ENCODE measurements around the gene DCP1B.

Gene DCP1B

DNA sequence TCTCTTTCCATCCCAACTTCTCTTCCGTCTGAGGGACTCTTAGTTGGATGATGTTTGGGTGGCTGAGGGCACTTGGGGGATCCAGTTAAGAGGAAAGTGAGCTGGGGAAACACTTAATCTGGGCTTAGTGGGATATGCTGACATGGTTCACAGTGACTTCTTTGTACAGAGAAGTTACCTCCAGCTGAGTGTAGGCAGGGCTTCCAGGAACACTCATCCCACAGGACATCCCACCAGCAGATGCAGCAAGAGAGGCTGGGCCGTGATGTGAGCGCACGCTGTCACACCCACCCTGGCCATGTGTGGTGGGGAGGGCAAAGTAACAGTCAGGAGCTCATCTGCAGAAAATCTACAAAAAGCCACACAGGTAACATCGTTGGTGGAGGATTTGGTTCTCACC, 85.0 kb downstream of the DCP1B start:
- no peak overlapping the region for H3K27ac ChIP-seq (ENCODE audit: low read depth, low read length, severe bottlenecking)
- WGBS, 2 experiments (ENCODE audit: insufficient coverage in 2 of 2): 83 to 97% methylated on average over 4 to 5 of the region's 5 CpGs

DNA sequence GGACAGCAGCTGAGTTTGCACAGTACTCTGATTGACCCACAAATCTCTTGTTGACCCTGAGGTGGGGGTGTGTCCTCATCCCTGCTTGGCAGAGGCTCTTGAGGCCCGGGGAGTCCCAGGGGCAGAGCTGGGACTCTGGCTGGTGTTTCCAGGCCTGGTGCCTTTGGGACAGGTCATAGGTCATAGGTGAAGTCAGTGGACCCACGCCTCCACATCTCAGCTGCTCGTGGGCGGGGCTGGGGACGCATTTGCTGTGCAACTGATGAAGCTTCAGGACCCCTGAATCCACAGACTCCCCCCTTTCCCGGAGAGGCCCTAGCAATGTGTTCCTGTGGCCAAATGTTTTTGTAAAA, 85.4 kb downstream of the DCP1B start:
- H3K36me3 ChIP-seq (ENCODE audit: control insufficient read depth, insufficient read depth, low read length): no peaks in the 10 kb centered on the region
- no peak overlapping the region for H3K4me3 ChIP-seq (ENCODE audit: extremely low read depth, insufficient read depth, low read length, poor library complexity, severe bottlenecking)
- no peaks in the 10 kb centered on the region for H3K9me3 ChIP-seq (ENCODE audit: control insufficient read depth, low read length)
- H3K4me1 ChIP-seq (ENCODE audit: control insufficient read depth, insufficient read depth, low read length, poor library complexity, severe bottlenecking): no peaks in the 10 kb centered on the region
- 90% methylated on average over 5 of the region's 6 CpGs; no CpG with 5 or more reads in 1 of the 2 experiments for WGBS, 2 experiments (ENCODE audit: insufficient coverage in 2 of 2)
- H3K27ac ChIP-seq (ENCODE audit: low read depth, low read length, severe bottlenecking): no peak overlapping the region

More for the DNA sequence above, 85.0 kb downstream of the DCP1B start:
- Histone ChIP-seq H3K4me1 (ENCODE audit: control insufficient read depth, insufficient read depth, low read length, poor library complexity, severe bottlenecking) (no peaks in the 10 kb centered on the region), H3K9me3 (ENCODE audit: control insufficient read depth, low read length) (no peaks in the 10 kb centered on the region), H3K36me3 (ENCODE audit: control insufficient read depth, insufficient read depth, low read length) (no peaks in the 10 kb centered on the region), H3K4me3 (ENCODE audit: extremely low read depth, insufficient read depth, low read length, poor library complexity, severe bottlenecking) (no peak overlapping the region)

DNA sequence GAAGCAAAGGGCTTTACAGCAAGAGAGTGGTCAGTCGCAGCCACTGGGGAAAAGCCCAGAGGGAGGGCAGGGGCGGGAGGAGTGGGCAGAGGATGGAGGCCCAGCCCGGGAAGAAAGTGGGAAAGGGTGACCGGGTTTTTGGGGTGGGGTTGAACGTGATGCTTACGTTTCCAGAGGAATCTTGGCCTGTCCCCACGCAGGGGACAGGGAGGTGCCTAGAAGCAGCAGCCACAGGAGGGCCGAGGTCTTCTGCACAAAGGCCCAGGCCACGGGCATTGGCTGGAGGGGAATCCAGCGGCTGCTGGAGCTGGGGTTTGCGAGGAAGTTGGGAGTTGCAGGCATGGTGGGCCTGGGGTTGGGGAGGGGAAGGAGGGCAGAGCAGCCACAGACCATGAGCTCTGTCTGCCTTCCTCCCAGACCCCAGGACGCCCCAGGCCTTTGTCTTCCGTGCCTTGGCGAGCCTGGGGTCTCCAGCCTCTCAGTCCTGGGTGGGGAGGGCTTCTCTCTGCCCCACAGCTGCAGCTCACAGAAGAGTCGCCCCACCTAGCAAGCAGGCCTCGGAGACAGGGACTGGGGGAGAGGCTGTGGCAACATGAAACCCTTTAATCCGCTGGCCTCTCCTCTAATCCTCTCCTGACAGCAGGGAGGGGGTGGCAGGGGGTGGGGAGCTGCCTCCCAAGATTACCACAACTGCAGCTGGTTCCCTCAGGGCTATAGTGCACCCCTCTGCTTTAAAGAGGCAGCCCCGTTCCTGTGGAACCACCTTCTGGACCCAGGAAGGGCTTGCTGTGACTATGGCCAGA, 86.0 kb downstream of the DCP1B start, which contains the start of gene CACNA2D4:
CACNA2D4 (minus strand) TSS at position 572 of the 803 bp plus-strand sequence; CDS start at position 393, 179 bp downstream.
- Histone ChIP-seq H3K36me3 (ENCODE audit: control insufficient read depth, insufficient read depth, low read length) (no peaks in the 10 kb centered on the region), H3K4me1 (ENCODE audit: control insufficient read depth, insufficient read depth, low read length, poor library complexity, severe bottlenecking) (no peaks in the 10 kb centered on the region), H3K4me3 (ENCODE audit: extremely low read depth, insufficient read depth, low read length, poor library complexity, severe bottlenecking) (no peak within 1 kb of the TSS), H3K9me3 (ENCODE audit: control insufficient read depth, low read length) (no peaks in the 10 kb centered on the region), H3K27ac (ENCODE audit: low read depth, low read length, severe bottlenecking) (no peak within 1 kb of the TSS)
- 75 to 78% methylated on average over 14 to 17 of the region's 18 CpGs for WGBS, 2 experiments (ENCODE audit: insufficient coverage in 2 of 2)

DNA sequence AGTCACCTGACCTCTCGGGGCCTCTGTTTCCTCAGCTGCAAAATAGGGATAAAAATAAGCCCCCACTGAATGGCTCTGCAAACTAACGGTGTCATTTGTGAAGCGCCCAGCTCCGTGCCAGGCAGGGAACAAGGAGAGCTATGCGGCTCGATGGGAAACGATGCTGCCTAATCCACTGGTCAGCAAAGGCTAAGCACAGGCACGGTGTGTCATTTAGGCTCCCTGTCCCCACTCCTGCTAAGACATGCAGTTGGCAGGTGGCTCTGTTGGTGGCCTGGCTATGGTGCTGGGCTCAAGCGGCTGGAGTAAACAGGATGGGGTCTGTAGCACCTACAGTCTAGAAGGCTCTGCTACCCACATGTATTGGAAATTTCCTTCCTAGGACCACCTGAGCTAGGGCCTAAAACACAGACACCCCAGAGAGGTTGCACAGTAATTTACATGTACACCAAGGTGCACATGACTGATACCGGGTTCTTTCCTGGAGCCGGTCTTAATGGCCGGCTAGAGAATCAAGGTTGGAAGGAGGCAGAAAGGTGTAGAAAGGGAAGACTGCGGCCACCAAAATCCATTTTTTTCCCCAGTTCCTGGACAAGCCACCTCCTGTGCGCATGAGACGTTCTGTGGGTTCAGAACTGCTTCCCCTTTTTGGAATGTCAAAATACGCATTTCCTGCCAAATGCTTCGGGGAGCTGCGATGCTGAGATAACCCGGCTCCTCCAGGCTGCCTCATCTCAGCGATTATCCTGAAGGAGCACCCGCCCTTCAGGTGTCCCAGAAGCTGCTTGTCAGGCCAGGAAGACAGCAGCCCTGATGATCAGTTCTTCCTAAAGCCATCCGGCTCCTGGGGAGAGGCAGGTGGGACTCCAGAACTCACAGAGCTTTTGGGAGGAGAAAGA, 86.8 kb downstream of the DCP1B start:
- no peaks in the 10 kb centered on the region for H3K36me3 ChIP-seq (ENCODE audit: control insufficient read depth, insufficient read depth, low read length)
- H3K4me3 ChIP-seq (ENCODE audit: extremely low read depth, insufficient read depth, low read length, poor library complexity, severe bottlenecking): no peak overlapping the region
- H3K27ac ChIP-seq (ENCODE audit: low read depth, low read length, severe bottlenecking): no peak overlapping the region
- H3K9me3 ChIP-seq (ENCODE audit: control insufficient read depth, low read length): no peaks in the 10 kb centered on the region
- 89 to 95% methylated on average over 17 of the region's 22 CpGs for WGBS, 2 experiments (ENCODE audit: insufficient coverage in 2 of 2)
- H3K4me1 ChIP-seq (ENCODE audit: control insufficient read depth, insufficient read depth, low read length, poor library complexity, severe bottlenecking): peaks cover 6% of the 10 kb centered on the region

DNA sequence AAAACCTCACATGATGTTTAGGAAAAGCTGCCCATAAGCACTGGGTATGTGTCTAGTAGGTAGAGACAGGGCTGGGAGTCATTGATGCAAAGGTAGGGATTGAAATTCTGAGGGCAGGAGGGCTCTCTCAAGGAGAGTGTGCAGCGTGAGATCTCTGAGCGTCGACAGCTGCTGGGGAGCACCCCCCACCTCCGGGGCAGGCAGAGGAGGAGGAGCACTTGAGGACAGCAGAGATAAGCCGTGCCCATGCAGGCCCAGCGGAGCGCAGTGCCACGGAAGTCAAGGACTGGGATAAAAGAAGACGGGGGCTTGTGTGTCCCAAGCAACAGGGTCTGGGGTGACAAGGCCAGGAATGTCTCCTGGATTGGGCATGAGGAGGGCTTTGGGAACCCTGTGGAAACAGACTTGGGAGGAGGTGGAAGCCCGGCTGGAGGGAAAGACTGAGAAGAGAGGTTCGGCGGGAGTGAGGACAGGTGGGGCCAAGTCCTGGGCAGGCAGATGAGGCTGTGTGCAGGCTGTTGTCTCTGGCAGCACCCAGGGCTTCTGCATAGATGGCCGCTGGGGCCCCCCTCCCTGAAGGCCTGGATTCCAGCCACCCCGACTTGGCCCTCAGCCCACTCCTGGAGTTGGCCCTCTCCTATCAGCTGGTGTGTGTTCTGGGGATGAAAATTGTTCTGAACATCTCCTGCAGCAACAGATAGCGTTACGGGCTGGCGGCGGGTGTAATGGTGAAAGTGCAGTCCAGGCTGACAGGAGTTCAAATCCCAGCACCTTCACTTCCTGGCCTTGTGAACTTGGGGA, 87.7 kb downstream of the DCP1B start:
- 91 to 94% methylated on average over 14 to 17 of the region's 18 CpGs for WGBS, 2 experiments (ENCODE audit: insufficient coverage in 2 of 2)
- H3K27ac ChIP-seq (ENCODE audit: low read depth, low read length, severe bottlenecking): no peak overlapping the region
- no peaks in the 10 kb centered on the region for H3K36me3 ChIP-seq (ENCODE audit: control insufficient read depth, insufficient read depth, low read length)
- peaks cover 9% of the 10 kb centered on the region for H3K4me1 ChIP-seq (ENCODE audit: control insufficient read depth, insufficient read depth, low read length, poor library complexity, severe bottlenecking)
- H3K9me3 ChIP-seq (ENCODE audit: control insufficient read depth, low read length): no peaks in the 10 kb centered on the region
- H3K4me3 ChIP-seq (ENCODE audit: extremely low read depth, insufficient read depth, low read length, poor library complexity, severe bottlenecking): no peak overlapping the region

DNA sequence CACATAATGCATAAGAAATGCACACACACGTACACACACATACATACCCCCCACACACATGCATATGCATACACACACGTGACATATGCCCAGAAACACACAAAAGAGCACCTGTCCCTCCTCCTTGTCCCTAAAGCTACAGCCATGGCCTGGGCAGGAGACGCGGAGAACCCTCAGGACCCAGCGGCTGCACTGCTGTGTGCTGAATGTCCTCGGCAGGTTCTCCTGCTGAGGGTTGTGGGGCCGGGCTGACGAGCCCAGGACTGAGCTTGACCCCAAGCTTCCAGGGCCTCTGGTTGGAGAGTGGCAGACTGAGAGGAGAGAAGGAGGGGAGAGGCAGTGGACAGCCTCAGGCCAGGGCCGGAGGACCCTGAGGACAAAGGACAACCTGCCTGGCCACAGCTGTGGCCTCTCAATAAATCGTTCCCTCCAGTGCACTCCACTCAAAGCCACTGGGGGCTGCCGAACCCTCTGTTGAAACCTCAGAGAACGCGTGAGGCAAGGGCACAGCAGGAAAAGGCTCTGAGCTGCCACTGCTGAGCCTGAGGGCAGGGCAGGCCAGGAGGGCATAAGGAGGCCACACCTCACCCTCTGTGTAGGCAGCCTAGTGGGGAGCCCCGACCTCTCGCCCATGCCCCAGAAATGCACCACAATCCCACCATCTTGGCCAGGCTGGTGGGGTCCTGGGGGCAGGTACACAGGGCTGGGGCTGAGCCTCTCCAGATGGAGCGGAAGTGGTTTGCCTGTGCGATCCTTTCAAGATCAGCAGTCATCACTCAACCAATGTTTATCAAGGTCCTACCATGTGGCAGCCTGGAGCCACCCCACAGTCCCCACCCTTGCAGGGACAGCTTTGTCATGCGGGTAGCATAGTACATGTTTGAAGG, 88.9 kb downstream of the DCP1B start:
- H3K4me3 ChIP-seq (ENCODE audit: extremely low read depth, insufficient read depth, low read length, poor library complexity, severe bottlenecking): no peak overlapping the region
- whole genome bisulfite sequencing, 2 experiments (ENCODE audit: insufficient coverage in 2 of 2): 79 to 82% methylated on average over 14 of the region's 18 CpGs
- H3K9me3 ChIP-seq (ENCODE audit: control insufficient read depth, low read length): no peaks in the 10 kb centered on the region
- H3K4me1 ChIP-seq (ENCODE audit: control insufficient read depth, insufficient read depth, low read length, poor library complexity, severe bottlenecking): peaks cover 9% of the 10 kb centered on the region
- H3K27ac ChIP-seq (ENCODE audit: low read depth, low read length, severe bottlenecking): no peak overlapping the region
- no peaks in the 10 kb centered on the region for H3K36me3 ChIP-seq (ENCODE audit: control insufficient read depth, insufficient read depth, low read length)

DNA sequence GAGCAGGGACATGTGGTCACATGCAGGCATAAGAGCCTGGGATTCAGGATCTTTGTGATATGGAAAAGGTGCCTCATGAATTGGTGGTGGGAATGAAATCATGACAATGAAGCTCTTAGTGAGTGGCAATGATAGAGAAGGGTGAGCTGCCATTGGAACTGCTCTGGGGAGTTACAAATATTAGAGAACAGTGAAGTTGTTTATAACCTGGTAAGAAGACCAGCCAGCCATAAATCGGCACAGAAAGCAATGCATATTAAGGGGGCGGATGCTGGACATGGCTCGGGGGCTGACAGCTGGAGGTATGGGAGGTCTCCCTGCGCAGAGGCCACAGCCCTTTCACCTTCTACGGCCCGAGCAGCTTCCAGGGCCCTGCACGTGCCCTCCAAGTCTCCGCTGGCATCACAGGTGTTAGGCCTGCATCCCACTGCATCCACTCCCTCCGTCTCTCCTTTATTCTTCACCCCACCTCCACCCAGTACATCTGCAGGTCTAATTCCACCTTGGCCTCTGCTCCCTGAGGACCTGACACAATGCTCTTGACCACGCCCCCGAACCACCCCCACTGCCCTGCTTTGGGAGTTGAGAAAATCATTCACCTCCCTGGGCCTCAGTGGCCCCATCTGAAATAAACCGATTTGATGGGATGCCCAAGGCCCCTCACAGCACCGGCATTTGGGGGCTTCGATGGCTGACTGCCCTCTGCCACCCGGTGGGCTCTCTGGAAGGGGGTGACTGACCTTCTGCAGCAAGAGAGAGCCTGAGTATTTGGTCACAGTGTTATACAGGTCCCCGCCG, 89.9 kb downstream of the DCP1B start:
- Histone ChIP-seq H3K4me3 (ENCODE audit: extremely low read depth, insufficient read depth, low read length, poor library complexity, severe bottlenecking) (no peak overlapping the region), H3K4me1 (ENCODE audit: control insufficient read depth, insufficient read depth, low read length, poor library complexity, severe bottlenecking) (peaks cover 9% of the 10 kb centered on the region), H3K27ac (ENCODE audit: low read depth, low read length, severe bottlenecking) (no peak overlapping the region), H3K9me3 (ENCODE audit: control insufficient read depth, low read length) (no peaks in the 10 kb centered on the region), H3K36me3 (ENCODE audit: control insufficient read depth, insufficient read depth, low read length) (no peaks in the 10 kb centered on the region)
- WGBS, 2 experiments (ENCODE audit: insufficient coverage in 2 of 2): 83 to 93% methylated on average over 11 to 14 of the region's 17 CpGs

DNA sequence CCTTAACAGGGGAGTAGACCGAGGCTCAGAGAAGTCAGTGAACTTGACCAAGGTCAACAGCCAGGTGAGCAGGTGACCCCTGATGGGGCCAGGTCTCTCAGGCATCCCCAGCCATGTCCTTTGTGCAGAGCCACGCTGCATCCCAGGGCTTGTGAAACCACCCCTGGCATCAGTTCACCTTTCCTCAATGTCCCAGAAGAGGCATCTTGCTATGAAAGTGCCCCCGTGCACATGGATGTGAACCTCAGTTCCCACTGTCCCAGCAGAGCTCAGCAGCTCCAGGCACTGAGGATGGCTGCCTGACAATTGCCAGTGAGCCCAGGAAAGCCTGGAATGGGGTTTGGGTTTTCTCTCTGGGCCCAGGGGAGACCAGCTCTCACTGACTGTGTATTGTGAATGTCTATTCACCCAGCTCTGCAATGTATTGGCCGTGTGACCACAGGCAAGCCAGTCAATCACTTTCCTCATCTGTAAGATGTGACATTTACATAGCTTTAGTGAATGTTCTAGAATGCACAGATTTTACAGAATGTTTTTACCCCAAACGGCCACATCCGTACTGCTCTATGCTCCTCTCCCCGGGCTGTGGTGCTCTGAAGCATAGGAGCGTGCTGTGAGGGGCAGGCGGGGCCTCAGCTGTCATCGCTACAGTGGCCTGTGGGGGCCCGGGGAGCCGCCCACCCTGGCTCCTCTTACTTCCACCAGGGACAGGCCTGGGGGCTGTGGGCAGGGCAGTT, 90.7 kb downstream of the DCP1B start:
- Histone ChIP-seq H3K36me3 (ENCODE audit: control insufficient read depth, insufficient read depth, low read length) (no peaks in the 10 kb centered on the region), H3K4me1 (ENCODE audit: control insufficient read depth, insufficient read depth, low read length, poor library complexity, severe bottlenecking) (peaks cover 9% of the 10 kb centered on the region), H3K9me3 (ENCODE audit: control insufficient read depth, low read length) (no peaks in the 10 kb centered on the region), H3K27ac (ENCODE audit: low read depth, low read length, severe bottlenecking) (no peak overlapping the region), H3K4me3 (ENCODE audit: extremely low read depth, insufficient read depth, low read length, poor library complexity, severe bottlenecking) (no peak overlapping the region)
- 84 to 91% methylated on average over 7 of the region's 12 CpGs for WGBS, 2 experiments (ENCODE audit: insufficient coverage in 2 of 2)

Measured in mesodermal cell (in vitro differentiated cells).